ENCODE results near the gene NME3. TPM values are rescaled to one million over a fixed set of nuclear protein-coding genes. Genes with fewer than 3 reads are reported as not detected.

Gene NME3
- total RNA-seq, 1 donor from 2014 or later = 38.9 TPM

DNA sequence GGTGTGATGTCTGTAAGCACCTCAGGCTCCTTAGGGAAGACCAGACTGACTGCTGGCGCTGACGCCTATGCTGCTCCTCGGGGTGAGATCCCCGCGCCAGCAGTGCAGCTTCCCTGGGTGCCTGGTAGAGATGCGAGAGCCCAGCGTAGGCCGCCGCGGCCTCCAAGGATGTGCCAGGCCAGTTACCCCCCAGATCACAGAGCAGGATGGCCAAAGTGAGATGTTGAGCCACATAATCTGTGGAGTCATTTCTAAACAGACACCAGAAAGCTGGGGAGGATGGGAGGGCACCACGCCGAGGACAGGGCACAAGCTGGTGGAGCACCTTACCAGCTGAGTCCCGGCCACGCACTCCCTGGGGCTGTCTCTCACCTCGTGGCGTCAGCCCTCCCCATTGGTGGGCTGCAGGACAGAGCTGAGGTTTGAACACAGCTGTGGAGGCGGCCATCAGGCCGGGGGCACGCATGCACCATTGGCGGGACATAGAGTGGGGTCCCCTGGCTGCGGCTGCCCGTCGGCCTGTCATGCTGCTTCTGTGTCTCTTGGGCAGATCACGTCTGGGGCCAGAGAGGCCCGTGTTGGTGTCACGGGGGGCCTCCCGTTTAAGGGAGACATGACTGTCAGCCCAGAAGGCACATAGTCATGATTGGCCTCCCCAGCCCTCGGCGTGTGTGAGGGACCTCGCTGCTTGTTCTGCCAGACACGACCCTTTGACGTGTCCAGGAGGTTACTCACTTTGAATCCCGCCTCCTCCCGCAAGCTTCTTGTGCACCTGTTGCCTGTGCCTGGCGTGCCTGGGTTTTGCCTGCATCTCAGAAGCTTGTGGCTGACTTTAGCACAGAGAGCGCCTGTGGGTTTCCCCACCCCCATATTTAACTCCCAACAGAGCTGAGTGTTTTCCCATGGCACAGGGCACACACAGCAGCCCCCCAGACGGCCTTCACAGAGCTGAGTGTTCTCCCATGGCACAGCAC, 43.4 kb downstream of the NME3 start:
- DNase-seq (ENCODE audit: low read depth) = no peak

DNA sequence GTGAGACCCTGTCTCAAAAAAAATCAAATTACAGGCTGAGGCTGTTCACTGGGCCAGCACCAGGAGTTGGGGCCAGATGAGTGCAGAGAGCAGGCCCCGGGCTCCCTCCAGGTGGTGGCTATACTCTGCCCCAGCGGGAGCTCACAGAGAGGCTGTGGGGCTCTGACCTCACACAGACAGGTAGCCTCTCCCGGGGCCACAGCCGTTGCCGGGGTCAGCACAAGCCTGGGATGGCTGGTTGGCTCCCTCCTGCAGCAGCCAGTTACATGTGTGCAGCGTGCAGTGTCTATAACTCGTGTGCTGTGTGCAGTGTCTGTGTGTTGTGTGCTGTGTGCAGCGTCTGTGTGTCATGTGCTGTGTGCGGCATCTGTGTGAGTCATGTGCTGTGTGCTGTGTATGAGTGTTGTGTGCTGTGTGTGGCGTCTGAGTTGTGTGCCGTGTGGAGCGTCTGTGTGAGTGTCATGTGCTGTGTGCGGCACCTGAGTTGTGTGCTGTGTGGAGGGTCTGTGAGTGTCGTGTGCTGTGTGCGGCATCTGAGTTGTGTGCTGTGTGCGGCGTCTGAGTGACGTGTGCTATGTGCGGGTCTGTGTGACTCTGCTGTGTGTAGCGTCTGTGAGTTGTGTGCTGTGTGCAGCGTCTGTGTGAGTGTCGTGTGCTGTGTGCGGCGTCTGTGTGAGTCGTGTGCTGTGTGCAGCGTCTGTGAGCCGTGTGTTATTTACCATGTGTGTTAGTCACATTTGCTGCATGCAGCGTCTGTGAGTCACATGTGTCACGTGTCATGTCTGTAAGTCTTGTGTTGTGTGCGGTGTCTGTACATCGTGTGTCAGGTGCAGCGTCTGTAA, 44.5 kb downstream of the NME3 start:
- no peak for DNase-seq (ENCODE audit: low read depth)

DNA sequence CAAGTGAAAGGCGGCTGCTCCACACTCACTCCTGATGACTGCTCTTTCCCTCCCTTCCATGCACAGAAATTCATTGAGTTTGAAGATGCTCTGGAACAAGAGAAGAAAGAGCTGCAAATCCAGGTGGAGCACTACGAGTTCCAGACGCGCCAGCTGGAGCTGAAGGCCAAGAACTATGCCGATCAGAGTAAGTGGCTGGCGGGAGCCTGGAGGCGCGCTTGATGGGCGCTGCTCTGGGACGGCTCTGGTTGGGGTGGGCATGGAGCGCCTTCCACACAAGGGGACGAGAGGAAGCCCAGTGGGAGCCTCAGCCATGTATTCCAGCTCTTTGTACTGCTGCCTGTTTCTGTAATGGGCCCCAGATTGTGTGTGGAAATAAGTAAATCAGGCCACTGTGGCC, 46.9 kb downstream of the NME3 start:
- no peak for DNase-seq (ENCODE audit: low read depth)

DNA sequence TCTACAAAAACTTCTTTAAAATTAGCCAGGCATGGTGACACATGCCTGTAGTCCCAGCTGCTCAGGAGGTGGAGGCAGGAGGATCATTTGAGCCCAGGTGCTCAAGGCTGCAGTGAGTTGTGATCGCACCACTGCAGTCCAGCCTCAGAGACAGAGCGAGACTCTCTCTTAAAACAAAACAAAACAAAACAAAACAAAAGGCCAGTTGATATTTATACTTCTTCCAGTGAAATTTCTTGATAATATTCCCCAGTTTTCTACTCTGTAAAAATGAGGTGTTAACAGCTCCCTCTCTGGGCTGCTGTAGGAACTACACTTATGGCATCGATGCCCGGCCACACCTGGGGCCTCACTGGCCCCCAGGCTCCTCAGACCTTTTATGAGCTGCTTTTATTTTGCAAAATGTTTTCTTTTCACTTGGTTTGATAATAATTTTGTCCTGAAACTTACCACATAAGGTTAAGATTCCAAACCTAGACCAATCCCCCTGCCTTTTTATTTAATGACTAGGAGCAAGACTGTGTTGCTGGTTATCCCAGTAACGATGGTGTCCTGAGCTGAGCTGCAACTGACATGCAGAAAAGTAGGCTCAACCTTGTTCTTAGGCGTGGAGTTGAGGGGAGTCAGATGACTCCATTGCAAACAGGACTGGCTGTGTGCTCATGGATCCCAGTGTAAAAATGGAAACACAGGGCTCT, 47.7 kb downstream of the NME3 start:
- DNase-seq (ENCODE audit: low read depth) = peak; percentile 46

DNA sequence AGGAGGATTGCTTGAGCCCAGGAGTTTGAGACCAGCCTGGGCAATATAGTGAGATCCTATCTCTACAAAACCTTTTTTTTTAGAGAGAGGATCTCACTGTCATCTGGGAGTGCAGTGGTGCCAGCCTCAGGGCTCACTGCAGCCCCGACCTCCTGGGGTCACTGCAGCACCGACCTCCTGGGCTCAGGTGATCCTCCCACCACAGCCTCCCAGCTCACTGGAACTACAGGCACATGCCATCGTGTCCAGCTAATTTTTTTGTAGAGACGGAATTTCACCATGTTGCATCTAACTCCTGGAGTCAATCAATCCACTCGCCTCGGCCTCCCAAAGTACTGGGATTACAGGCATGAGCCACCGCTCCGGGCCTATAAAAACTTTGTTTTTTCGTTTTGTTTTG, 50.0 kb downstream of the NME3 start:
- no peak for DNase-seq (ENCODE audit: low read depth)

Other genes starting within 250 kb of the NME3 start
- 0.10 TPM in 1 of 2 replicates, not detected in the other for gene TMEM204, start 237.9 kb downstream of the NME3 start, total RNA-seq
- 19.1 and 59.2 TPM in 2 replicates for gene IFT140, start 159.5 kb downstream of the NME3 start, total RNA-seq
- gene CRAMP1, start 159.2 kb downstream of the NME3 start, total RNA-seq = 4.9 and 14.2 TPM in 2 replicates
- gene JPT2, start 93.3 kb downstream of the NME3 start, total RNA-seq = 149 and 284 TPM in 2 replicates
- gene MAPK8IP3, start 65.3 kb downstream of the NME3 start, total RNA-seq = 22.9 and 40.0 TPM in 2 replicates
- gene EME2, start 1.3 kb upstream of the NME3 start, total RNA-seq = 12.2 and 13.1 TPM in 2 replicates
- gene MRPS34, start 1.6 kb upstream of the NME3 start, total RNA-seq = 41.6 and 68.4 TPM in 2 replicates
- 53.2 and 60.8 TPM in 2 replicates for gene SPSB3, start 11.0 kb upstream of the NME3 start, total RNA-seq
- 58.2 and 85.3 TPM in 2 replicates for gene NUBP2, start 11.4 kb upstream of the NME3 start, total RNA-seq
- gene IGFALS, start 22.2 kb upstream of the NME3 start, total RNA-seq = 0.05 TPM in 1 of 2 replicates, not detected in the other
- gene HAGH, start 55.3 kb upstream of the NME3 start, total RNA-seq = 63.9 and 102 TPM in 2 replicates
- gene FAHD1, start 55.7 kb upstream of the NME3 start, total RNA-seq = 84.9 and 109 TPM in 2 replicates
- gene MEIOB, start 100.6 kb upstream of the NME3 start, total RNA-seq = 0.15 and 2.6 TPM in 2 replicates
- not detected in 2 replicates for gene HS3ST6, start 146.9 kb upstream of the NME3 start, total RNA-seq
- gene MSRB1, start 171.7 kb upstream of the NME3 start, total RNA-seq = 9.6 and 10.8 TPM in 2 replicates
- gene RPL3L, start 183.1 kb upstream of the NME3 start, total RNA-seq = not detected in 2 replicates
- gene NDUFB10, start 188.0 kb upstream of the NME3 start, total RNA-seq = 119 and 138 TPM in 2 replicates
- 865 and 1,076 TPM in 2 replicates for gene RPS2, start 193.3 kb upstream of the NME3 start, total RNA-seq
- not detected in 2 replicates for gene RNF151, start 195.3 kb upstream of the NME3 start, total RNA-seq
- 46.2 and 46.3 TPM in 2 replicates for gene TBL3, start 200.5 kb upstream of the NME3 start, total RNA-seq
- 0.87 TPM in 1 of 2 replicates, not detected in the other for gene NOXO1, start 209.9 kb upstream of the NME3 start, total RNA-seq
- gene GFER, start 212.7 kb upstream of the NME3 start, total RNA-seq = 8.7 and 10.1 TPM in 2 replicates
- 2.0 and 8.0 TPM in 2 replicates for gene SYNGR3, start 218.4 kb upstream of the NME3 start, total RNA-seq
- 10.1 and 22.4 TPM in 2 replicates for gene ZNF598, start 238.3 kb upstream of the NME3 start, total RNA-seq
- gene NPW, start 248.2 kb upstream of the NME3 start, total RNA-seq = 0.10 TPM in 1 of 2 replicates, not detected in the other

Data from renal cortical epithelial cell (primary cell).